ENCODE data around the gene ZBTB2.
"Not testable (repeated sequence)": the region's sequence is repeated elsewhere in the genome, so short reads cannot be mapped to it uniquely, and the experiment has no call there.

Gene ZBTB2

GRCh38 chr6:151379933-151380847 is 11.2 kb downstream of the ZBTB2 start:
- DNase-seq = peak in 6 of 42 donors; percentile 7 to 47 (median 22)

GRCh38 chr6:151377095-151377494 is 14.3 kb downstream of the ZBTB2 start:
- intact Hi-C loops (cut with DNase I) = no loop called here
- DNase-seq = no peak

More at GRCh38 chr6:151379933-151380847, 11.2 kb downstream of the ZBTB2 start:
- intact Hi-C loops (cut with DNase I) = no loop called here

GRCh38 chr6:151376440-151376839 is 14.9 kb downstream of the ZBTB2 start:
- intact Hi-C loops (cut with DNase I) = no loop called here
- no peak for DNase-seq

GRCh38 chr6:151375833-151376232 is 15.5 kb downstream of the ZBTB2 start:
- no peak for DNase-seq
- intact Hi-C loops (cut with DNase I) = no loop called here

GRCh38 chr6:151374036-151374683 is 17.2 kb downstream of the ZBTB2 start:
- intact Hi-C loops (cut with DNase I) = no loop called here
- DNase-seq = no peak

- intact Hi-C loops (cut with DNase I) = no loop called here
- no peak for DNase-seq
These were observed 19.2 kb downstream of the ZBTB2 start for GRCh38 chr6:151372164-151372563.

GRCh38 chr6:151370509-151371078 is 20.8 kb downstream of the ZBTB2 start:
- intact Hi-C loops (cut with DNase I) = no loop called here
- DNase-seq = no peak

- intact Hi-C loops (cut with DNase I) = no loop called here
- DNase-seq = no peak
These were observed 26.1 kb downstream of the ZBTB2 start for GRCh38 chr6:151365233-151365632.

- intact Hi-C loops (cut with DNase I) = no loop called here
- no peak for DNase-seq
These were observed 31.9 kb downstream of the ZBTB2 start for GRCh38 chr6:151359486-151359885.

- no peak for DNase-seq
- intact Hi-C loops (cut with DNase I) = no loop called here
These were observed 32.9 kb downstream of the ZBTB2 start for GRCh38 chr6:151358475-151358874.

- intact Hi-C loops (cut with DNase I) = no loop called here
- DNase-seq = no peak
These were observed 33.5 kb downstream of the ZBTB2 start for GRCh38 chr6:151357758-151358436.

GRCh38 chr6:151356983-151357382 is 34.4 kb downstream of the ZBTB2 start:
- DNase-seq; intact Hi-C loops (cut with DNase I): not testable (repeated sequence)

GRCh38 chr6:151353795-151354194 is 37.6 kb downstream of the ZBTB2 start:
- no peak for DNase-seq
- intact Hi-C loops (cut with DNase I) = no loop called here

- DNase-seq = no peak
- intact Hi-C loops (cut with DNase I) = no loop called here
These were observed 38.7 kb downstream of the ZBTB2 start for GRCh38 chr6:151352410-151353396.

GRCh38 chr6:151351731-151352130 is 39.6 kb downstream of the ZBTB2 start:
- DNase-seq = no peak
- intact Hi-C loops (cut with DNase I) = no loop called here

- no peak for DNase-seq
- intact Hi-C loops (cut with DNase I) = no loop called here
These were observed 40.1 kb downstream of the ZBTB2 start for GRCh38 chr6:151351146-151351700.

- DNase-seq = no peak
- intact Hi-C loops (cut with DNase I) = no loop called here
These were observed 40.8 kb downstream of the ZBTB2 start for GRCh38 chr6:151350442-151351145.
